GM18508 (cell line): Measurements from ENCODE around the gene ABCA4.

ENCODE experiments used
- ATAC-seq: cut with Tn5 transposase; IDR thresholded peaks from one replicate; pipeline ENCODE4 v1.9.1; 2021; ENCODE audit warnings: moderate number of reproducible peaks; ENCODE audit not compliant: insufficient read depth, unreplicated experiment

The ABCA4 gene

GRCh38 chr1:94124538-94124937, 3.6 kb upstream of the ABCA4 start:
- ATAC-seq = no peak

- ATAC-seq = no peak
Measured at GRCh38 chr1:94122201-94122970, 1.4 kb upstream of the ABCA4 start.

- no peak for ATAC-seq
Measured at GRCh38 chr1:94121411-94121821, 468 bp upstream of the ABCA4 start.

GRCh38 chr1:94120570-94120901, 412 bp downstream of the ABCA4 start:
- ATAC-seq = no peak

GRCh38 chr1:94119796-94120569, 965 bp downstream of the ABCA4 start:
- ATAC-seq = no peak

- ATAC-seq = no peak
Measured at GRCh38 chr1:94119306-94119705, 1.6 kb downstream of the ABCA4 start.

GRCh38 chr1:94118471-94118870, 2.5 kb downstream of the ABCA4 start:
- ATAC-seq = no peak

- no peak for ATAC-seq
Measured at GRCh38 chr1:94118013-94118412, 2.9 kb downstream of the ABCA4 start.

- ATAC-seq = no peak
Measured at GRCh38 chr1:94117259-94117851, 3.6 kb downstream of the ABCA4 start.

- no peak for ATAC-seq
Measured at GRCh38 chr1:94115900-94116436, 5.0 kb downstream of the ABCA4 start.

- ATAC-seq = no peak
Measured at GRCh38 chr1:94115254-94115899, 5.6 kb downstream of the ABCA4 start.

GRCh38 chr1:94113589-94114226, 7.2 kb downstream of the ABCA4 start:
- ATAC-seq = no peak

- no peak for ATAC-seq
Measured at GRCh38 chr1:94111879-94112278, 9.1 kb downstream of the ABCA4 start.

GRCh38 chr1:94110946-94111740, 9.8 kb downstream of the ABCA4 start:
- no peak for ATAC-seq

- no peak for ATAC-seq
Measured at GRCh38 chr1:94110021-94110761, 10.8 kb downstream of the ABCA4 start.

GRCh38 chr1:94109478-94109877, 11.5 kb downstream of the ABCA4 start:
- ATAC-seq = no peak

GRCh38 chr1:94107141-94107540, 13.8 kb downstream of the ABCA4 start:
- ATAC-seq = no peak

GRCh38 chr1:94106716-94107115, 14.2 kb downstream of the ABCA4 start:
- ATAC-seq = no peak
